G401.6 (cell line): ENCODE measurements around the gene SAA1.
"Not testable (repeated sequence)": the region's sequence is repeated elsewhere in the genome, so short reads cannot be mapped to it uniquely, and the experiment has no call there.

Source experiments
- FAIRE-seq: peaks from 2 replicates; lab custom pipeline; 2012; peaks lifted over from hg19 to GRCh38; lab: Jason Lieb, UNC

SAA1 gene

GRCh38 chr11:18261721-18262120, 4.3 kb upstream of the SAA1 start:
- no peak for FAIRE-seq

DNA sequence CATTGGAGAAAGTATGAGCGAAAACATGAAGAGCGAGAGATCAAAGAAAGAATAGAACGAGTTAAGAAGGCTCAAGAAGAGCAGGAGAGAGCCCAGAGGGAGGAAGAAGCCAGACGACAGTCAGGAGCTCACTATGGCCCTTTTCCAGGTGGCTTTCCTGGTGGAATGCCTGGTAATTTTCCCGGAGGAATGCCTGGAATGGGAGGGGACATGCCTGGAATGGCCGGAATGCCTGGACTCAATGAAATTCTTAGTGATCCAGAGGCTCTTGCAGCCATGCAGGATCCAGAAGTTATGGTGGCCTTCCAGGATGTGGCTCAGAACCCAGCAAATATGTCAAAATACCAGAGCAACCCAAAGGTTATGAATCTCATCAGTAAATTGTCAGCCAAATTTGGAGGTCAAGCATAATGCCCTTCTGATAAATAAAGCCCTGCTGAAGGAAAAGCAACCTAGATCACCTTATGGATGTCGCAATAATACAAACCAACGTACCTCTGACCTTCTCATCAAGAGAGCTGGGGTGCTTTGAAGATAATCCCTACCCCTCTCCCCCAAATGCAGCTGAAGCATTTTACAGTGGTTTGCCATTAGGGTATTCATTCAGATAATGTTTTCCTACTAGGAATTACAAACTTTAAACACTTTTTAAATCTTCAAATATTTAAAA, 3.2 kb upstream of the SAA1 start:
- not testable (repeated sequence) for FAIRE-seq

GRCh38 chr11:18264035-18264434, 2.0 kb upstream of the SAA1 start:
- no peak for FAIRE-seq

DNA sequence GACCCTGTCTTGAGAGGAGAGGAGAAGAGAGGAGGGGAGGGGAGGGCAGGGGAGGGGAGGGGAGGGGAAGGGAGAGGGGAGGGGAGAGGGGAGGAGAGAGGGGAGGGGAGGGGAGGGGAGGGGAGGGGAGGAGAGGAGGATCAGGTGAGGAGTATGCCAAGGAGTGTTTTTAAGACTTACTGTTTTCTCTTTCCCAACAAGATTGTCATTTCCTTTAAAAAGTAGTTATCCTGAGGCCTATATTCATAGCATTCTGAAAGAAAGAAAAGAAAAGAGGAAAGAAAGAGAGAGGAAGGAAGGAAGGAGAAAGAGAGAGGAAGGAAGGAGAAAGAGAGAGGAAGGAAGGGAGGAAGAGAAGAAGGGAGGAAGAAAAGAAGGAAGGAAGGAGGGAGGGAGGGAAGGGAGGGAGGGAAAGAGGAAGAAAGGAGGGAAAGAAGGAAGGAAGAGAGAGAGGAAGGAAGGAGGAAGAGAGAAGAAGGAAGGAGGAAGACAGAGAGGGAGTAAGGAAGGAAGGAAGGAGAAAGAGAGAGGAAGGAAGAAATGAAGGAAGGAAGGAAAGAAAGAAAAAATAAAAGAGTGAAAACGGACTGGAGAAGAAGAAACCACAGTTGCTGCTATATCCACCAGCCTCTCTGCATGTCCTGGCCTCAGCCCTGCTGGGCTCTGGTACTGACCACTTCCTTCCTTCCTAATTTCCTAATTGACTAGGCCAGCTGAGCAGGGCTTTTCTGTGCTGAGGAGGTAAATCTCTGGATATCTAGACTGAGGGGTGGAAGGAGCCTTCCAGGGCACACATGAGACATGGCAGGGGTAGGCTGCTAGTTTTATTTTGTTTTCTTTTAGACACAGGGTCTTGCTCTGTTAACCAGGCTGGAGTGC, 1.1 kb upstream of the SAA1 start:
- no peak for FAIRE-seq

DNA sequence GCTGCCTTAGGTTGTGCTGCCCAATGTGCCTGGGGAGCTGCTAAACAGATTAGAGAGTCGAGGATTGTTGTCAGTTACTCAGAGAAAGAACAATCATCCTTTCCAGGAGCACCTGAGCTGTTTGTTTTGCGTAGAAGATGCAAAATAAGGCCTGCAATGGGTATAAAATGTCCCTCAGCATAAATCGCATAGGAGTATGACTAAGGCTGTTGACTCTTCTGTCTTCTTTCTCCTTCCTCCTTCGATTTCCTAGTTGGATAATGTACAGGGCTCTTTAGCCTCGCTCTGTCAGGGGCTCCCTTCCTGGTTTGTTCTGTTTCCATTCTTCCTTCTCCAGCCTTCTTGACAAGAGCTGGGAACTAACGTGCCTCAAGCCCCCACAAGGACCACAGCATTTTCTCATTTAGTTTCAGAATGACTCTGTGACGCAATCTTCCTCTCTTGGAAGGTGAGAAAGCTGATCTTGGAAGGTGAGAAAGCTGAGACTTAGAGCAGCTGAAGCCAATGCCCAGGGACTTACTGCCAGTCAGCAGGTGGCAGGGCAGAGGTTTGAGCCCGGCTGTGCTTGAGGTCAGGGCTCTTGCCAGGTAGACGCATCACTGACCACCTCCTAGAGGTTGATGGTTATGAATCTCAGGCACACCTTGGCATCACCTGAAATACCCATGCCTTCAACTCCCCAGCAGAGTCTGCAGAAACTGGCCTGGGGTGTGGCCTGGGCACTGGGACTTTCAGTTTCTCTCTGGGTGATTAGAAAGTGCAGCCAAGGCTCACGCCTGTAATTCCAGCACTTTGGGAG, 1.5 kb downstream of the SAA1 start:
- not testable (repeated sequence) for FAIRE-seq

- FAIRE-seq = not testable (repeated sequence)
Measured at GRCh38 chr11:18269252-18269651, 3.2 kb downstream of the SAA1 start.

- no peak for FAIRE-seq
Measured at GRCh38 chr11:18270102-18270501, 4.0 kb downstream of the SAA1 start.

DNA sequence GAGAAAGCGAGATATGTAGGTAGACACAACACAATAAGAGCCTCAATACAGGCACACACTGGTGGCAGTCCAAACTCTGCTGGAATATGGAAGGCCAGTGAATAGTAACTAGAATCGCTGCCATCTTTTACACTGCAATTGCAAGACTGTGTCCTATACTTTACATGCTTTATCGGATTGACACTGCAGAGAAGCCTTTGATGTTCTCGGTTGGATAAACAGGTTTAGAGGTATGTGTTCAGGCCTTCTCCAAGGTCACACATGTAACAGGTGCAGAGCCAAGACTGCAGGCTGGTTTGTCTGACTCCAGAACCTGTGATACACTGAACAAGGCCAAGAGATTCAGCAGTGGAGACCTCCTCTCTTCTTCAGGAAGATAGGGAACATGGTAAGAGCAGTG, 5.1 kb downstream of the SAA1 start:
- no peak for FAIRE-seq

GRCh38 chr11:18277565-18278271, 11.7 kb downstream of the SAA1 start:
- FAIRE-seq = no peak

DNA sequence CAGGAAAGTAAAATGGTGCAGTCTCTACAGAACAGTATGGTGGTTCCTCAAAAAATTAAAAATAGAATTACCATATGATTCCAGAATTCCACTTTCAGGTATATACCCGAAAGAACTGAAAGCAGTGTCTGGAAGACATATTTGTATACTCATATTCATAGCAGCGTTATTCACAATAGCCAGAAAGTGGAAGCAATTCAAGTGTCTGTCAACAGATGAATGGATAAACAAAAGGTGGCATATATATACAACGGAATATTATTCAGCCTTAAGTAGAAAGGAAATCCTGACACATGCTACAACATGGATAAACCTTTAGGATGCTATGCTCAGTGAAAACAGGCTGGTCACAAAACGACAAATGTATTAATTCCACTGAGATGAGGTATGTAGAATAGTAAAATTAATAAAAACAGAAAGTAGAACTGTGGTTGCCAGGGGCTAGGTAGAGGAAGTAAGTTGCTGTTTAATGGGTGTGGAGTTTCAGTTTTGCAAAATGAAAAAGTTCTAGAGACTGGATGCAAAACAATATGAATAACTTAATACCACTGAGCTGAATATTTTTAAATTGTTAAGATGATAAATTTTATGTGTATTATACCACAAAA, 14.5 kb downstream of the SAA1 start:
- no peak for FAIRE-seq

GRCh38 chr11:18282626-18283025, 16.6 kb downstream of the SAA1 start:
- FAIRE-seq = no peak

- FAIRE-seq = no peak
Measured at GRCh38 chr11:18285841-18286240, 19.8 kb downstream of the SAA1 start.

GRCh38 chr11:18288911-18289310, 22.8 kb downstream of the SAA1 start:
- no peak for FAIRE-seq

DNA sequence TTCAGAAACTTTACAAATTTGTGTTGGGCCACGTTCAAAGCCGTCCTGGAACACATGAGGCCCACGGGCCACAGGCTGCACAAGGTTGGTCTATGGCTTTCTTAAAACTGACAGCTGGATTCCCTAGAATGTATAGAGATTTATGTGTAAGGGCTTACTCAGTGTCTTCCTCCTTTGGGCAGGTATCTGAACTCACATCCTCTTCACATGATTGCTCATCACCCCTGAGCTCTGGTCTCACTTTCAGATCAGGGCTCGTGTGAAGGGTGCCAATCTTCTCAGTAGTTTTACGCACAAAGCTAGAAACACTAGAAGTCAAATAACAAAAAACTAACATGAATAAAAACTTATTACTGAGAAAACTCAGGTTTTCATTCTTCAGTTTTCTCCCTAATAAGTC, 28.8 kb downstream of the SAA1 start:
- no peak for FAIRE-seq

DNA sequence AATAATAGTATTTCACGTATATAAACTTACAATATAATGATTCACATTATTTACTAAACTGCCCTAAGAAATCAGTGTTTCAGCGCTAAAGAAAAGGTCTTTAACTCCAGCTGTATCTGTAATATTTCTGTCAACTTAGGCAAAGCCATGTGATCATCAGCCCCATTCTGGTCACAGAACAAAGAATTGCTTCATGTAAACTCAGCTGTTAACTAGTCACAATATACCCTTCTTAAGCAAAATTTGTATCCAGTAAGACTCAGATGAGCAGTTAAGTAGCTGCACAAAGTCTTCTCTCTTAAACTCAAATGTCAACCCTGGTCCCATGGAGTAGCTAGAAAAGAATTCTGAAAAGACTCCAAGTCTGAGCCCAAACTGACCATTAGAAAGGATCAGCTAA, 29.3 kb downstream of the SAA1 start:
- no peak for FAIRE-seq

- no peak for FAIRE-seq
Measured at GRCh38 chr11:18299721-18300120, 33.7 kb downstream of the SAA1 start.

GRCh38 chr11:18304745-18305144, 38.7 kb downstream of the SAA1 start:
- no peak for FAIRE-seq

DNA sequence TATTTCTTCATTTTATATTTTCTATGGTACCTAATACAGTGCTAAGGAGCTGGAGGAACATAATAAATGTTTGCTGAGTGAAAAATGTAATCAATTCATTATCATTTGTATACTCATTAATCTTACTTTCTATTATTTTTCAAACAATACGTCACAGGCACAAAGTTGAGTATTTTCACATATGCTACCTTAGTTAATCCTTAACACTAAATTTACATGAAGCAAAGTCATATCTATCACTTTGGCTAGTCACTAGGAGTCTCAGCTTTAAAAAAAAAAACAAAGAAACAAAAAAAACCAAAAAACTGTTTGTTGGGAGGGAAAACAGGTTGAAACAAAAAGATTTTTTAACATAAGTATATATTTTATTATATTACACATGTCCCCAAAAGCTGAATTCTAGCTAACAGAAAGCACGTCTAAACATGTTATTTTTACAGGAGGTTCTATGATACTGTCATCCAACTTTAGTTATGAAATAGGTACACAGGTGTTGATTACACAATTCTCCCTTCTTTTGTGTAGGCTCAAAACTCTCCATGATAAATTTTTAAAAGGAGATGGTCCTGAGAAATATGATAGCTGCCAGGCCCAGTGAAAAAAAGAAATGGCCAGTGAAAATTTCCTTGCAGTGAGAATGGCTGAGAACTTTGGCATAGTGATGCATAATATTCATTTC, 41.5 kb downstream of the SAA1 start:
- FAIRE-seq = no peak

DNA sequence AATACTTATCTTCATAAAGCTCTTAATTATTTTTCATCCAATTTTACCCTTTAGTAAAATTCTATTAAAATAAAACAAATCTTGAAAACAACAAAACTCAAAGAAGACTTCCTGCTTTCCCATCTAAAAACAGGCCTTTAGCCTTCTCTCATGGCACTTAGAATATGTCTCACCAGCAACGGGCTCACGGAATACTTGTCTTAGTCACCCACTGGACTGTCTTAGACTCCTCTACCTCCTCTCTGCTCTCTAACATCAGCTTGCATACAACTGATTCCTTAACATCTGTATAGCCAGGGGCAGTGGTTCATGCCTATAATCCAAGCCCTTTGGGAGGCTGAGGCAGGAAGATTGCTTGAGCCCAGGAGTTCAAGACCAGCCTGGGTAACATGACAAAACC, 42.2 kb downstream of the SAA1 start:
- FAIRE-seq = no peak

- no peak for FAIRE-seq
Measured at GRCh38 chr11:18309691-18310090, 43.6 kb downstream of the SAA1 start.

GRCh38 chr11:18310800-18311340, 44.8 kb downstream of the SAA1 start:
- no peak for FAIRE-seq
